GM19324 (cell line): Measurements from ENCODE around the gene GNG5.
"Not testable (repeated sequence)": the region's sequence is repeated elsewhere in the genome, so short reads cannot be mapped to it uniquely, and the experiment has no call there.

Experiments
- ATAC-seq: cut with Tn5 transposase; IDR thresholded peaks from one replicate; pipeline ENCODE4 v1.9.1; 2021; ENCODE audit warnings: mild to moderate bottlenecking, moderate library complexity; ENCODE audit not compliant: unreplicated experiment, low FRiP score

The GNG5 gene

GRCh38 chr1:84506002-84506728 lies at the start of gene GNG5, which contains the start of gene SPATA1:
Gene GNG5, minus strand, starts transcription at chr1:84506581. Its CDS starts 490 bp downstream, at chr1:84506091.
Gene SPATA1, plus strand, starts transcription at chr1:84506386. Its CDS starts 9,974 bp downstream, at chr1:84516360.
- ATAC-seq = peak; percentile 92

GRCh38 chr1:84550826-84551225 lies 44.4 kb upstream of the GNG5 start:
- ATAC-seq = no peak

DNA sequence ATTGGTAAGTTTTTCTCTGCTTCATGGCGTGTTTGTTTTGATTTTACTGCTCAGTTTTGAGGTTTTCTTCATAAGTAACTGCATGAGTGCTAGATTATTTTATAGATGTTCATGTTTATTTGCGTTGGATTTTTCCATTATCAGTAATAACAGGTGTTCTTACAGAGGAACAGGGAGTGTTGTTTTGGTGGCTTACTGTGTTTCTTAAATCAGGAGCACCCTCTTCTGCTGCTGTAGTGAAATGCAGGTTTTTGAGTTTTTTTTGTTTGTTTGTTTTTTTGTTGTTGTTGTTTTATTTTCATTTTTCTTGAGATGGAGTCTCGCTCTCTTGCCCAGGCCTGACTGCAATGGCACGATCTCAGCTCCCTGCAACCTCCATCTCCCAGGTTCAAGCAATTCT lies 35.3 kb upstream of the GNG5 start:
- no peak for ATAC-seq

- ATAC-seq = no peak
Observed at GRCh38 chr1:84540759-84541158, 34.4 kb upstream of the GNG5 start.

DNA sequence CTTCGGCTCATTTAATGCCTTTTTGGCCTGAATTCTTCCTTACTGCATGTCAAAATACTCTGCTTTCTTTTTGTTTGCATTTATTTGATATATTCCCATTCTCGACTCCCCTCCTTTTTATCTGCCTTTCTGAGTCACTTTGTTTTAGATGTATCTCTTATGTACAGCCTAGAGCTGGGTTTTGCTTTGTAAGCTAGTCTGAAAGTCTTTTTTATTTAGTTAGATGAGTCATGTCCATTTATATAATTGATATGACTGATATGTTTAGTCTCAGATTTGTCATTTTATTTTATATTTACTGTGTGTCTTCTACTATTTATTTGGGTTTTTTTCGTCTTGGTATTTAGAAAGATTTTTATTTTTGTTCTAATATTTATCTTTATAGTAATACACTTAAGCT lies 33.6 kb upstream of the GNG5 start:
- ATAC-seq = no peak

GRCh38 chr1:84538599-84538998 lies 32.2 kb upstream of the GNG5 start:
- ATAC-seq = no peak

DNA sequence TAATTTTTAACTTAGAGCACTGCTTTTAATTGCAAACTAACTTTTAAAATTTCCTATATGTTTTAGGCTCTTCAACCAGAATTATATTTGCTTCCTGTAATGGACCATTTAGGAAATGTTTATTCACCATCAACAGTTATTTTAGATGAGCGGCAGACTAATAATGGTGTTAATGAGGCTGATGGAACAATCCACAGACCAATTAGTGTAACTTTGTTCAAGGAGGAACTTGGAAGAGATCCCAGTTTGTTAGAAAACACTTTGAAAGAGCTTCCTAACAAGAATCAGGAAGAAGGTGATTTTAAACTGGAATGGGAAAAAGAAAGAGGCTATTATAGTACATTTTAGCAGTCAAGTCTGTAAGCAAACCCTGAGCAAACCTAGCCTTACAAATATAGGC lies 19.4 kb upstream of the GNG5 start:
- no peak for ATAC-seq

DNA sequence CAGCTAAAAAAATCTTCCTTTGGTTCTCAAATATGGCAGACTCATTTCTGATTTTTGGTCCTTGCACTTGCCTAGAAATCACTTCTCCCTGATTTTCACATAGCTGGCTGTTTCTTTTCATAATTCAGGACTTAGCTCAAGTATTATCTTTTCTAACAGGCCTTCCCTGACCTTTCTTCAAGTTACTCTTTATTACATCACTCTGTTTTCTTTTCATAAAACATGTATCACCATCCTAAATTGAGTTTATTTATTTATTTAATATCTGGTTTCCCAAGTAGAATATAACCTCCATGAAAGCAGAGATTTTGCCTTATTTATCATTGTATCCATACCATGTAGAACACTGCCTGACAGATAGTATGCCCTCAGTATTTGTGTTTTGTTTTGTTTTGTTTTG lies 18.2 kb upstream of the GNG5 start:
- no peak for ATAC-seq

DNA sequence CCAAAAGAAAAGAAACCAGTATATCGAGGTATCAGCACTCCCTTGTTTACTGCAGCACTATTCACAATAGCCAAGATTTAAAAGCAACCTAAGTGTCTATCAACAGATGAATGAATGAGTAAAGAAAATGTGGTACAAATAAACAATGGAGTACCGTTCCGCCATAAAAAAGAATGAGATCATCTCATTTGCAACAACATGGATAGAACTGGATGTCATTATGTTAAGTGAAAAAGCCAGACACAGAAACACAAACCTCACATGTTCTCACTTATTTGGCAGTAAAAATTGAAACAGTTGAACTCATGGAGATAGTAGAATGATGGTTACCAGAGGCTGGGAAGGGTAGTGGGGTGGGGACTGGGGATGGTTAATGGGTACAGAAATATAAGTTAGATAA lies 4.3 kb upstream of the GNG5 start:
- no peak for ATAC-seq

DNA sequence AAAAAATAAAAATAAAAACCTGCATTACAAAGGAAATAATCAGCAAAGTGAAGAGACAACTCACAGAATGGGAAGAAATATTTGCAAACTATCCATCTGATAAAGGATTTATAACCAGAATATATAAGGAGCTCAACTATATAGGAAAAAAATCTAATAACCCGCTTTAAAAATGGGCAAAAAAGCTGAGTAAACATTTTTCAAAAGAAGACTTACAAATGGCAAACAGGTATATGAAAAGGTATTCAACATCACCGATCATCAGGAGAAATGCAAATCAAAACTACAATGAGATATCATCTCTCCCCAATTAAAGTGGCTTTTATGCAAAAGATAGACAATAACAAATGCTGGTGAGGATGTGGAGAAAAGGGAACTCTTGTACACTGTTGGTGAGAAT lies 3.8 kb upstream of the GNG5 start:
- ATAC-seq = no peak

GRCh38 chr1:84509029-84509428 lies 2.6 kb upstream of the GNG5 start:
- ATAC-seq = no peak

- ATAC-seq = no peak
Observed at GRCh38 chr1:84508510-84508909, 2.1 kb upstream of the GNG5 start.

DNA sequence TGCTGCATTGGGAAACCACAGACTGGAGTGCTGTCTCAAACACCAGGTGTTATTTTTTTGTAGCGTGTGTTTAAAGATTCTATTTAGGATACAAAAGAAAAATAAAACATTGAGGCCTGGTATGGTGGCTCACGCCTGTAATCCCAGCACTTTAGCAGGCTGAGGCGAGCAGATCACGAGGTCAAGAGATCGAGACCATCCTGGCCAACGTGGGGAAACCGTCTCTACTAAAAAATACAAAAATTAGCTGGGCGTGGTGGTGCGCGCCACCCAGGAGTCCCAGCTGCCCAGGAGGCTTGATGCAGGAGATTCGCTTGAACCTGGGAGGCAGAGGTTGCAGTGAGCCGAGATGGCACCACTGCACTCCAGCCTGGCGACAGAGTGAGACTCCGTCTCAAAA lies 1.5 kb upstream of the GNG5 start:
- ATAC-seq = not testable (repeated sequence)

- no peak for ATAC-seq
Observed at GRCh38 chr1:84506729-84507453, 510 bp upstream of the GNG5 start.

GRCh38 chr1:84505493-84506001 lies 834 bp downstream of the GNG5 start:
- peak; percentile 42 for ATAC-seq

- ATAC-seq = no peak
Observed at GRCh38 chr1:84504580-84505492, 1.5 kb downstream of the GNG5 start.

DNA sequence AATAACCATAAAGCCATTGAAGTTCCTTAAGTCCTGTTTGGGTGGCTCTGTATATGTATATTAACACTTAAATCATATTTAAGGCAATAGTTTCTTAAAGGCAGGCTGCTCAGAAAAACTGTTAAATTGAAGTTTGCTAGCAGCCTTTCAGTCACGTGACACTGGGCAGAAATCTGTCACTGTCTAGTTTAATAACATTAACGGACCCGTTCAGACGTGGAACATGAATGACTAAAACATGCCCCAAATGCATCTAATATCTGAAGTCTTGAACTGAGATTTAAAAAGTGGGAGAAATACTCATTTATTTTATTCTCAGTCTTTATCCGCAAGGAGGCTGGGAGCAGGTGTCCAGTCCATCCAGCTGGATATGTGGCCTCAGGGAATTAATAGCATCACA lies 3.5 kb downstream of the GNG5 start:
- no peak for ATAC-seq

DNA sequence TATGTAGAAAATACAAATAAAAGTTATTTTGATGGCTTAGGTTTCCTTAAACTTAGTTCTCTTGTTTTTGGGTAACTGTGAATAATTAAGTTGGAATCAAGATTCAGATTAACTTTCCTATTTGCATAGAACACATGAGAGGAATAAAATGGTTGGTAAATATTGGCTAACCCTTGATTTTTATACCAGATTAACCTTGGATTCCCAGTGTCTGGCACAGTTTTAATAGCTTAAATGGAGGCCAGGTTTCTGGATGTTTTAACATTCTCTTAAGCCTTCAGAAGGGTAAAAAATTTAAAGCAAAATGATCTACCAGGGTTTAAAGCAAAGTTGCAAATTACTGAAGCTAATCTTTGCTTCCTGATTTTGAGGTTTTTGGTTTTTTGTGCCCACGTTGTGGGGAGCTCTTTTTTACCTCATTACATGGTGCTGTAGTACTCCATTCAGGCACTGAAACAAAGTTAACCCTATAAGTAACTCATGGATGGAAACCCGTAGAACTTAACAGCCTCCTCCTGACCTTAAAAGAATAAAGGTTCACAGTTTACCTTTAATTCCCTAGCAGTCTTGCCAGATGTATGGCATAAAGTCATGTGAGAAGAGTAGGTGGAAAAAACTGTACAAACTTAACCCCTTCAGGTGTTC lies 8.6 kb downstream of the GNG5 start:
- ATAC-seq = no peak

DNA sequence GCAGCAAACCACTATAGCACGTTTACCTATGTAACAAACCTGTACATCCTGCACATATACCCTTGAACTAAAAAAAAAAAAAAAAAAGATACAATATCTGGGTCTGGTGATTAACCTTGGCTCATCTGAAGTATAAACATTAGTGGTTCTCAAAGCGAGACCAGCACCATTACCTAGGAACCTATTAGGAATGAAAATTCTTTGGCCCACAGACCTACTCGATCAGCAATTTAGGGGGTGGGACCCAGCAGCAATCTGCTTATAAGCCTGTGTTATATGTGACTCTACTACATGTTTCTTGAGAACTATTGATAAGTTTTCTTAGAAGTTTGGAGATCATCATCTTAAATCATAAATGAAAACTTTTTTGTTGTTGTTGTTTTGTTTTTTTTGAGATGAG lies 9.9 kb downstream of the GNG5 start:
- ATAC-seq = no peak

GRCh38 chr1:84493747-84494146 lies 12.6 kb downstream of the GNG5 start:
- ATAC-seq = no peak
